HG03442 (cell line): ENCODE measurements around the gene IGFALS.

Experiments used
- ATAC-seq: cut with Tn5 transposase; IDR thresholded peaks from one replicate; pipeline ENCODE4 v1.9.1; 2021; ENCODE audit warnings: mild to moderate bottlenecking, moderate library complexity; ENCODE audit not compliant: unreplicated experiment

Gene IGFALS

DNA sequence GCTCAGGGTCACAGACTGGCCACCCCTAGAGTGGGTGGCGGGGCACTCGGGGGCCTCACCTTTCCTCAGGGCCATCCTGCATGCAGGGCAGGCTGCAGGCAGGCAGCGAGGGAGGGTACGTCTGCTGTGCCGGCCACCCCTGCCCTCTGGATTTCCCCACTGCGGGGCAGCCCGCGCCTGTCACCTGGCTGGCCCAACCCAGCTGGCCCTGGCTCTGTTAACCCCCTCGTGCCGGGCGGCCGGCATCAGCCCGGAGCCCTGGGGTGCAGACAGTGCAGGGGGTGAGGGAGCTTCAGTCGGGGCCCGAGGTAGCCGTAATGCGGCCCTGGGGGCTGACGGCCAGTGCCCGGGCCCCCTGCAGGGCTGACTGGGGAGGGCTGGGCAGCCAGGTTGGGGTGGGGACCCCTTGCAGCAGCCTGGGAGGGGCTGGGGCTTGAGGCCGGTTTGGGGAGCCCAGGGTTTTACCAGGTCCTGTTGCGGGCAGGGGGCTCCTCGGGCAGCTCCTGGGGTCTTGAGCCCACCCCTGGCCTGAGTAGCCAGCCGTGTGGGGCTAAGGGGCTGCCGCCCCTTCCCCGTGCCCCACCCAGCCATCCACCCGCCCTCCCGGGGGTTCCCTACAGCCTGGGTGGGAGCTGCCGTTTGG, at the start of gene IGFALS:
TSS of gene IGFALS (minus strand) at position 128 of the 643 bp plus-strand sequence. CDS start at position 75, 53 bp downstream.
- ATAC-seq, result no peak

DNA sequence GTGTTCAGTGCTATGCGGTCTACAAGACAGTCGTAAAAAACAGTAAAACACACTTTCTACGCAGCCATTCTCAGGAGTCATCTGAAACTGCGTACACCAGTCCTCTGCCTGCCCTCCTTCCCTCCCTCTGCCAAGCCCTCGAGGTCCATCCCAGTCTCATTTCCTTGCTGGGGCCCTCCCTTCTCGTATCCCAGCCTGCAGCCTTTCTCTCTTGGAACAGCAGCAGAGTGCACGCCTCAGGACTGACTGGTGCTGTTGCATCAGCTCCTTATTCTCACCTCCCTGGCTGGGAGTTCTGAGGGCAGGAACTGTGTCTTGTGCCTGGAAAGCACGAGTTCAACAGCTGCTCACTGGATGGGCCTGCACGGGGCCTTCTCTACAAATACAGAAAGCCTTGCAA, 46.0 kb upstream of the IGFALS start:
- no peak for ATAC-seq

DNA sequence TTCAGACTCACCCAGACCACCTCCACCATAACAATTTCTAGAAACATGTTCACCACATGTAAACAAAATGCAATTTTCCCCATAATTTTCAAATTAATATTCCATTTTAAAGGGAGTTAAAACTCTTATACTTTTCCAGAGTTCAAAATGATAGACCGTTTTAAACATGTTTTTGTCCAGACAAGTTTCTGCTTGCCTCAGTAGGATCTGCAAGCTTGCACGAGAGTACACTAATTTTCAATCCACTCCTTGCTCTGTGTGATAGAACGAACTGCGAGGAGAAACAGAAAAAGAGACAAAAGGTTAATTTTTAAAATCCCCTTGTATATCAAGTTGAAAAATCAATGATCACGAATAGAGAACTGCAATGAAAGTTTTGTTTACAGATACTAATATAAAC, 40.6 kb upstream of the IGFALS start:
- no peak for ATAC-seq

DNA sequence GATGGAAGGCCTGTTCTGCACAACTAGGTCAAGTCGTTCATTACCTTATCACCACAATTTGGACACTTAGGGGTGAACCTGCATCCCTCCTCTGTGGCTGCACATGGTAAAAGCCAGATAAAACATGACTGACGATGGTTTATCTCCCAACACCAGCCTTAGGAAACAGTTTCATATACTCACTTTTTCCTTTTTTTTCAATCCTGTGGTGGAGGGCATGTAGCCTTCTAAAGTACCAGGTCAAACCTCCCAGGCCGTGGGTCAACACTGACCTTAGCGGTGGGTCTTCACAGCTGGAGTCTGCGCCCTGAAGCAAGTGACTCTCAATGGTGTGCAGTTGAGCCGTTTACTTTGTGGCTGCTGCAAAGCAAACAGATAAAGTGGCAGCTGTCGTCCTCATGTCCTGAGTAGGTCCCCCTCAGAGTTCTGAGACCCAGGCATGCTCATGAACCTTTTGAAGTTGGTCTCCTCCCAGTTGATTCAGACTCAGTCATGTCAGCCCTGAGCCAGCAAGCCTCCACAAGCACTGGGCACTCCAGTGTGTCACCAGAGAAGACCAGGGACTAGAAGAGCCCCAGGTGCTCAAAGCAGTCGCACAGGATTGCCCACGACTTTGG, 39.4 kb upstream of the IGFALS start:
- no peak for ATAC-seq

DNA sequence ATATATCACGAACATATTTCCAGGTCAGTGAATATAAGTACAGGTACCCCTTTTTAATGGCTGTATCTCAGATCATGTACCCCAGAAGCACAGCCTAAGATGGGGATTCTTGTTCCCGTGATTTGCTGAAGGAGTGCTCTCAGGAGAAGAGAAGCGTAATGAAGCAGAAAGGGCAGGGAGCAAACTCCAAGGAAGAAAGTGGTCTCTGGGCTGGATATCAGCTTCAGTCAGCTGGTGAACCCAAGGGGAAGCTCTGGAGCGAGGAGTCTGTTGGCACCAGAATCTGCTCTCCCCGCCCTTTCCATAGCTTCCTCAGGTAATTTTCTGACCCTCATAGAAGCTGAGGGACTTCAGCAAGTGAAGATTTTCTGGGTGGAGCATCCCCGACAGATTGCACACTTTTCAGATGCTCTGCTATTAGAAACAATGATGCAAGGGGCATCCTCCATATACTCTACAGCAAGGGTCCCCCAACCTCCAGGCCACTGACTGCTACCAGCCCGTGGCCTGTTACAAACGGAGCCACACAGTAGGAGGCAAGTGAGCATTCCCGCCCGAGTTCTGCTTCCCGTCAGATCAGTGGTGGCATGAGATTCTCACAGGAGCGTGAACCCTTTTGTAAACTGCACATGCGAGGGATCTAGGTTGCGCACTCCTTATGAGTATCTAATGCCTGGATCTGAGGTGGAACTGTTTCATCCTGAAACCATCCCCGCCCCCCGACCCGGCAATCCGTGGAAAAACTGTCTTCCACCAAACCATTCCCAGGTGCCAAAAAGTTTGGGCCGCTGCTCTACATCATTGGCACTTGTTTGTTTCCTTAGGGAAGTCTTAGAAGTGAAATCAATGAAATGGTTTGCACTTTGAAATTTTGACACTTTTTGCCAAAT, 37.9 kb upstream of the IGFALS start:
- no peak for ATAC-seq

DNA sequence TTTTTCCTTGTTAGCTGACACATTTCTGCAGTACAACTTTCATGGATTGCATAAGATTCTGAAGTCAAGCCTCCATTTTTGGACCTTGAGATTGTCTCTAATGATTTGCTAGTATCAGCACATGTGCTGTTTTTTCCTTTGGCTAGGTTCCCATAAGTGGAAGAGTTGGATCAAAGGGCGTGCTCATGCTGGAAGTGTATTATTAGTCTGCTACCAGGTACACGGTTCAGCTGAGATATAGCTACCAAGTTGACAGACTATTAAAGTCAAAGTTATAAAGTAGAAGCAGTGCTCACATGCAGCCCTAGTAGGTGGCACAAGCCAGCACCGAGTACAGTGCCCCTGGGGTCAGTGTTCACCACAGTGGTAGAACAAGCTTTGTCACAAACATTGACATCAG, 36.7 kb upstream of the IGFALS start:
- no peak for ATAC-seq

DNA sequence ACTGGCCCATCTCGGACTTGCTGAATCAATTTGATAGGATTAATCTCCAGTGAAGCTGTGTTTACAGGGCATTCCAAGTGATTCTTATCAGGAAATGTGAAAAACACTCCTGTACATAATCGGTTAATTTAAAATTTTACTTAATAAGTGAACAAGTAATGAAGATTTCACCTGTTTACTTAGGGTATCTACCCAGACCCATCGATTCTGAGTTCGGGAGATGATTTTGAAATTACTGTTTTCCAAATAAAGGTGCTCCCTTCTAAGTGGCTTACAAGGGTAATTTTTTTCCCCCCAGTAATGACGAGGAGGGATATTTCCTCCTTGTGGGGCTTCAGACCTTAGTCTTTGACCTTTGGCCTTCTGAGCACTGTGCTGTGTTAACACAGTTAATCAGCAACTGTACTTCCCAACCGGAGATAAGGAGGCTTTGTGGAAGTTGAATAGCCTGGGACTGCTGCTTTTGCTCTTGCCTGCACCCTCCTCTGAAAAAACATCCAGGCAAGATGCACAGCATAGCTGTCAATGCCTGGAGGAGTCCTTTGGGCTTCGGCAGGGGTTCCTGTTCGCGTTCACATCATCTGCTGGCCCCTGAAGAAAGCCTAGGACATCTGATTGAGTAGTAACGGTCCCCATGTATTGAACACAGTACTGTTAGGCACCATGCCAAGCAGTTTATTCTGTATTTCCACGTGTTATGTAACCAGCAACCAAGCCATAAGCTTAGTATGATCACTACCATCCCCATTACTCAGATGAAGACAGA, 35.3 kb upstream of the IGFALS start:
- no peak for ATAC-seq

DNA sequence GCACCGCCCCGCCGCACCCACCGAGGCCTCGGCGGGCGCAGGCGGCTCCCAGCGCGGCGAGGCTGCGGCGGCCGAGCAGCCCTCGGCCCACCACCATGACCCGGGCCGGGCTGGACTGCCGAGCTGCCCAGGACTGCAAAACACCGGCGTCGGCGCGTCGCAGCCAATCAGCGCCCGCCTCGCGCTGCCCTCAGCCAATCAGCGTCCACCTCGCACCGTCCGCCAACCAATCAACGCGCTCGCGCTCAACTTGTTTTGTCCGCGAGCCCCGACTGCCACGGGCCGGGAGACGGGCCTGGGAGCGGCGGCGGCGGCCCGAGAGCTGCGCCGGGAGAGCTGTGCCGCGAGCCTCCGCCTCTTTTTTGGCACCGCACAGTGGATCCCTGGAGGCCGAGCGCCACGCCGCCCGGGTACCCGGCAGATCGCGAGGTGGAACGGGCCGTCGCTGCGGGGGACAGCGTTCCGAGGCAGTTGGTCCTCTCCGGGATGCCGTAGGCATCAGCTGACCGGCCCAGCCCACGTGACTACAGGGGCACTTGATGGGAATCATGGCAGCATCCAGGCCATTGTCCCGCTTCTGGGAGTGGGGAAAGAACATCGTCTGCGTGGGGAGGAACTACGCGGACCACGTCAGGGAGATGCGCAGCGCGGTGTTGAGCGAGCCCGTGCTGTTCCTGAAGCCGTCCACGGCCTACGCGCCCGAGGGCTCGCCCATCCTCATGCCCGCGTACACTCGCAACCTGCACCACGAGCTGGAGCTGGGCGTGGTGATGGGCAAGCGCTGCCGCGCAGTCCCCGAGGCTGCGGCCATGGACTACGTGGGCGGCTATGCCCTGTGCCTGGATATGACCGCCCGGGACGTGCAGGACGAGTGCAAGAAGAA, 33.4 kb upstream of the IGFALS start, which contains the start of the genes FAHD1 and HAGH:
TSS of gene FAHD1 (plus strand) at position 516 of the 883 bp plus-strand sequence. CDS start at position 549, 33 bp downstream.
TSS of gene HAGH (minus strand) at position 135 of the 883 bp plus-strand sequence. CDS start at position 97, 38 bp downstream.
- peak; percentile 77 for ATAC-seq

DNA sequence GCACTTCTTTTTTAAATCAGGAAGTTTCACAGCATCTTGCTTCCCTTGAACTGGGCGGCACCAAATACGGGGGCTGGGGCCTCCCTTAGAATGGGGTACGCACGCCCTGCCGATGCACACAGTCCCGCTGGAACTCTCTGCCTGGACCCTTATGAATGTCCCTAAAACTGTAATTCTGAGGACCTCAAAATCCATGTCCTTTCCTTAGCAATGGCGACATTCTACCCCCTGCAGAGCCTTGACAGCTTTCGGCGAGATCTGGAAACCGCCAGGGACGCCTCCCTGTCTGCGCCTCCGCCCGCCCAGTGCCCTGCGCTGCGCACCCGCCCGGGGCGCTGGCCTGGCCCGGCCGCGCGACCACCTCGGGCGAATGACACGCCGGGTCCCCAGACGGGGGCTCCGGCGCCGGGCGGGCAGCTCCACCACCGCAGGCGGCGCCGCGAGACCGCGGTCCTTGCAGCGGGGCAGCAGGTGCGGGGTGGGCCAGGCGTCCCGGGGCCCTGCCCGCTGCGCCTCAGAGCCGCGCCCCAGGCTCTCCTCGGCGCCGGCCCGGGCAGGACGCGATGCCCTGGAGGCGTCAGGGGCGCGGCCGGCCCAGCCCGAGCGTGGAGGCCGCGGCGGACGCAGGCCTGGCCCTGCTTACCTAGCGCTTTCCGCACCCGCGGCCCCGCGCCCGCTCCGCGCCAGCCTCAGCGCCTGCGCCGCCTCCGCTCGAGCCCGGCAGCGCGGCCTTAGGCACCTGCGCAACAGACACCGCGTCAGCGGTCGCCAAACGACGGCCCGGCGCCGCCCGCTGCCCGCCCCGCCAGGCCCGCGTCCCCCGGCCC, 32.6 kb upstream of the IGFALS start:
- peak; percentile 41 for ATAC-seq

DNA sequence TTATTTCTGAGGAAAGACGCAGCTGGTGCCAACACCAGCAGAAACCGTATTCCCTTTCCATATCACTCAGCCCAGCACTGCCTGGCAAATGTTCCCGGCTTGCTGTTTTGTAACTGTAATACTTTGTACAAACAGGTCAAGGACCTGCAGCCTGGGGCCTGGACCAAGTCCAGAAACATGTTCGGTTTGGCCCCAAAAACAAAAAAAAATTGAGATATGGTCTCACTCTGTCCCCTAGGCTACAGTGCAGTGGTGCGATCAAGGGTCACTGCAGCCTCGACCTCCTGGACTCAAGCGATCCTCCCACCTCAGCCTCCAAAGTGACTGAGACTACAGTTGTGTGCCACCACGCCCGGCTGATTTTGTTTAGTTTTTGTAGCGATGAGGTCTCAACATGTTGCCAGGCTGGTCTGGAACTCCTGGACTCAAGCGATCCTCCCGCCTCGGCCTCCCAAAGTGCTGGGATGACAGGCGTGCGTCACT, 31.9 kb upstream of the IGFALS start:
- ATAC-seq, result no peak

DNA sequence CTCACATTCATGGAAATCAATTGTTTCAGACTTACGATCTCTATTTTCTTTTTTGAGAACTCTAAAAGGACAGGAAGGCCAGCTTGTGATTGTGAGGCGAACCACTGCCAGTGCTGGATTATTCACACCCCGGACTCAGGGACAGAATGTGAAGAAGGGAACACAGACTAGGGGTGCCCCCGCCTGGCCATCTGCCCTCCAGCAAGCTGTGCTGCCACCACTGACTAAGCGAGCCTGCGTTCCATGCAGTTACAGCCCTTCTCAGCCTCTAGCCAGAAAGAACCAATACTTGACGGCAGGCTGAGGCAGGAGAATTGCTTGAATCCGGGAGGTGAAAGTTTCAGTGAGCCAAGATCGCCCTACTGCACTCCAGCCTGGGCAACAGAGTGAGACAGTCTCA, 30.3 kb upstream of the IGFALS start:
- ATAC-seq, result no peak

DNA sequence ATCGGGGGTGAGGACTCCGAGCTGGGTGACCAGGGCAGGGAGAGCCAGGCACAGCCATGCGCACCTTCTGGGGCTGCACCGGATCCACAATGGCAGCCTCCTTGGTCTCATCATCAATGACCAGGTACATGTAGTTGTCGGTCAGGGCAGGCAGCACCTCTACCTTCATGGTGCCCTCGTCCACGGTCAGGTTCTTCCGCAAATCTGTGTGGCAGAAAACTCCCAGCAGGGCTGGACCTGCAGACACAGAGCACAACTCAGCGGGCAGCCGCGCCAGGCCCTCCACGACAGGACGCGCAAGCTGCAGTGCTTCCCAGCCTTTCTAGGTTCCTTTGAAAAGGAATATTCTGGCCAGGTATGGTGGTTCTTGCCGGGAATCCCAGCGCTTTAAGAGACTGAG, 29.3 kb upstream of the IGFALS start:
- no peak for ATAC-seq

DNA sequence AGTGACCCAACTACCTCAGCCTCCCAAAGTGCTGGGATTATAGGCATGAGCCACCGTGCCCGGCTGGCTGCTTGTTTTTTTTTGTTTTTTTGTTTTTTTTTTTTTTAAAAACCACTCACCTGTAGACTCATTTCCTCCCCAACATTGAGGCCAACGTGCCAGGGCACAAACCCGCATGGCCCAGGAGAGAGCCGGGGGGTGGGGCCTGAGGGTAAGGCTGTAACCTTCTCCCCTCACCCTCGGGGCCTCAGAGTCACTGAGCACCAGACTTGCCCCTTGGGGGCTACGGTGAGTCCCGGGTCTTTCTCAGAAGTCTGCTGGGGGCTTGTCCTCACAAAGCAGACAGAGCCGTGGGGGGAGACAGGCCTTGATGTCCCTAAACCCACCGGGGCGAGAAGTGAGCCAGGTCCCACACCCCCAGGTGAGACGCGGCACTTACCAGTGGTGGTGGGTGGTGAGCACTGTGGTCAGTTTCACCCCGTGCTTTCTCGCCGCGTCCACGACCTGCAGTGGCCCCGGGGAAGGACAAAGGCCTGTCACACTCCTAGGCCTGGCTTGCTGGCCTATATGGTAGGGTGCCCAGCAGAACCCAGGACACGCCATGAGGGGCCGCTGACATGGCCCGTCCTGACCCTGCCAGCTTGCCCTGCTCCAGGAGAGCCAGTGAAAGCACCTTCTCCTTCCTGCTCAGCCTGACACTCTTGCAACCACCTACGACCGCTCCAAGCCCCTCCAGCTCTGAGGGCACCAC, 28.5 kb upstream of the IGFALS start:
- no peak for ATAC-seq

DNA sequence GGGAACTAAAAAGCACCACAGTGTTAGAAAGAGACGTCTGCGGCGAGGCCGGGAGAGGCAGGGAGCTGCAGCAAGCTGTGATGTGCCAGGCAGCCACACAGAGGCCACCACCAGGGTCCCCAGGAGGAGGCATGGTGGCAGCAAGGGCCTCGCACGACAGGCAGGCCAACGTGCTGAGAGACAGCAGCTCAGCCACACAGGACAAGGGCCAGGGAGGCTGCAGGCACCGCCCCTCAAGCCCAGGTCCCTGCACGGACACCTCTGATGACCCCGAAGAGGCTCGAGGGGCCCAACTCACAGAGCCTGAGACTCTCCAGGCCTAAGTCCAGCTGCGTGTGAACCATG, 27.4 kb upstream of the IGFALS start:
- no peak for ATAC-seq

DNA sequence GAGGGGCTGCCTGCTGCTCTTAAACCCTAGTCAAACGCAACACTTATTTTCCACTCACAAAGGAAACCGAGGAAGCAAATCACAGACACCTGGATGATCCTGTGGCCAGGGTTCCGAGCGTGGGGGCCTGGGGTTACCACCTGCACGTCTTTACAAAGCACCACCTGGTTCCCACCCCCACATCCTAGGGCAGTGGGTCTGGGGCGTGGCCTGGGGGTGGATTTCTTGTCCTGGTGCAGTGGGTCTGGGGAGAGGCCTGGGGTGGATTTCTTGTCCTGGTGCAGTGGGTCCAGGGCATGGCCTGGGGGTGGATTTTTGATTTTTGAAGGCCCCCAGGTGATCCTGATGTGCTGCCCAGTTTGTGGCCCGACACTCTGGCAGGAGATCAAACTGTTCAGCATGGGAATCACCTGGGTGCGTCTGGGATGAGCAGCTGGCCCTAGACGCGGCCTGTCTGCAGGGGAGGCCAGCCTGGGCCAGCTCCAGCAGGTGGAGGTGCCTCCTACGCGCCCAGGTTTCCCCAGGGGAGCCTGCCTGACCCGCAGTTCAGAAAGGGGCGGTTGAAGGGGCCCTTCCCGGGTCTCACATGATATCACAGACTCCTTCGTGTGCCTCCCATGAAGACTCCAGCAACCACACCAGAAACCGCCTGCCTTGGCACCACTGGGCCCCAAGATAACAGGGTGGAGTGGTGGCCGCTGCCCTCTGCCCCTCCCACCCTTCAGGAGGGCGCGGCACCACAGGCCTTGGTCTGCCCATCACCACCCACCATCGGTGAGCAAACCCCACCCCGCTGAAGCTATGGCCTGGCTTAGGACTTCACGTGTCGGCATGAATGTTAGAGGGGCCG, 26.8 kb upstream of the IGFALS start:
- ATAC-seq, result no peak

DNA sequence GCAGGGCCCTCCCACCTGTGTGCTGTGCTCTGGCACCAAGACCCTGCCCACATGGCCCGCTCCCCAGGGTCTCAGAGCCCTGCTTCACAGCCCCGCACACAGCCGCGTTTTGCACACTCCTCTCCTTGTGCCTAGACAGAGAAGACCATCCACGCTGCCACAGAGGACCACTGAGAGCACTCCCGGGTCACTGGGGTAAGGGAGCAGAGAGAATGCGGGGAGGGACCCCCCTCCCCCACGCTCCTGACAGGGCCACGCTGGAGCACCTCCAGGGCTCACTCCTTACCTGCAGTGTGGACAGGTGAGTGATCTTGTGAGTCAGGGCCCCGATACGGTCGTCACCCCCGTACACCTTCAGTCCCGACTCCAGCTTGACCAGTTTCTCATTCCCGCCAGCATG, 26.1 kb upstream of the IGFALS start:
- ATAC-seq, result no peak

DNA sequence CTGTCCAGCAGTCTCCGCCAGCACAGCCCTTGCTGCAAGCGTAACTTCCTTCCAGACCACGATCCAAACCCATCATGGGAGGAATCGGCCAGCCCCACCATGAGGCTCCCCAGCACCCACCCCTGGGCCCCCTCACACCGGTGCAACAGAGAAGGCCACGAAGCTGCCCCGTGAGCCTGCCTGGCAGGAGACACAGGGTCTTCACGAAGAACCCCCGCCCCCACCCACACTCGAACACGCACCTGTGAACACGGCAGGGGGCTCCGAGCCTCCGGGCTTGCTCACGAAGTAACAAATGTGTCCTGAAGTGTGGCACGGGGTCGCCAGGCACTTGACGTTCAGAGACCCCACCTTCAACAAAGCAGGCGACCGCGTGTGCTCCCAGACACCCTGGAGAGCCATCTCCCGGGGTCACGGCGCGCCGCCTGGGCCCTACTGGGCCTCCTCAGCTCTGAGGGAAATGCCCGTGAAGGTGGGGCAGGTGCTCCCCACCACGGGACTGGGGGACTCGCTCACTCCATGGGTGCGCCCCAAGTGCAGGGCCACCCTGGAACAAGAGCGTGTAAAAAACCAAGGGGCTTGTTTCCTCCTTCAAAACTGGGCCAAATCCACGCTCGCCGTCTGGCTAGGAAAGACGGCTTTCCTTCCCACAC, 25.5 kb upstream of the IGFALS start:
- no peak for ATAC-seq
